Panc1 (cell line): ENCODE measurements around the gene XBP1. TPM values are rescaled to one million over a fixed set of nuclear protein-coding genes. Genes with fewer than 3 reads are reported as not detected.

Experiments
- ATAC-seq: fragments of 200-7000 bp; cut with Tn5 transposase; 2 replicates; pipeline ENCODE4 v1.9.1; 2020; ENCODE audit warnings: mild to moderate bottlenecking, moderate library complexity
- BruUV-seq: library from RNA; stranded (reverse); fragments of 400-500 nt; replicated peaks from 2 replicates; lab custom pipeline; 2021; lab: Mats Ljungman, UMichigan
- CTCF ChIA-PET: fragments of 300-600 bp; sonication (Branson Sonifier 250); formaldehyde crosslinking; loops from one replicate; lab custom pipeline; 2022; ENCODE audit warnings: antibody characterized with exemption; lab: Charles Lee
- POLR2A ChIA-PET: fragments of 300-600 bp; sonication (Branson Sonifier 250); formaldehyde crosslinking; loops from one replicate; lab custom pipeline; 2022; ENCODE audit warnings: antibody characterized with exemption; lab: Charles Lee
- DNase-seq: peaks from one replicate; pipeline ENCODE4 v3.0.0-alpha.2; 2010; ENCODE audit warnings: low read depth, low spot score
- H3K27ac ChIP-seq: 2 replicates; pipeline ENCODE4 v1.5.1; 2011; ENCODE audit warnings: mild to moderate bottlenecking, low read length, inconsistent platforms
- H3K27me3 ChIP-seq: fragments of 200-500 bp; sonication (Bioruptor generic); 2 replicates; pipeline ENCODE4 v1.6.0; 2014; ENCODE audit warnings: low read length, inconsistent platforms; ENCODE audit not compliant: control insufficient read depth, insufficient read depth
- H3K36me3 ChIP-seq: fragments of 200-500 bp; sonication (Bioruptor generic); 2 replicates; pipeline ENCODE4 v1.5.1; 2014; ENCODE audit warnings: inconsistent platforms, mild to moderate bottlenecking, low read length, moderate library complexity; ENCODE audit not compliant: control insufficient read depth, insufficient read depth
- H3K4me1 ChIP-seq: 2 replicates; pipeline ENCODE4 v1.5.1; 2011; ENCODE audit warnings: inconsistent platforms, mild to moderate bottlenecking, low read length, moderate library complexity; ENCODE audit not compliant: control insufficient read depth, insufficient read depth
- H3K4me3 ChIP-seq, 2 experiments: 2 replicates each; pipeline ENCODE4 v1.5.1; 2011 to 2012; ENCODE audit warnings: low read depth in 2 of 2, low read length in 2 of 2, mild to moderate bottlenecking in 2 of 2, inconsistent platforms in 1 of 2, moderate library complexity in 1 of 2
- H3K9me3 ChIP-seq: fragments of 200-500 bp; sonication (Bioruptor generic); 2 replicates; pipeline ENCODE4 v1.5.1; 2014; ENCODE audit warnings: low read depth, mild to moderate bottlenecking, inconsistent platforms, low read length, moderate library complexity; ENCODE audit not compliant: control insufficient read depth, insufficient read depth
- CTCF ChIP-seq: fragments of 450-650 bp; IDR thresholded peaks from 2 replicates; pipeline ENCODE4 v1.5.1; 2017; ENCODE audit warnings: mild to moderate bottlenecking
- POLR2AphosphoS5 ChIP-seq: IDR thresholded peaks from 2 replicates; pipeline ENCODE4 v1.6.1; 2012; ENCODE audit warnings: mild to moderate bottlenecking, low read depth, low read length, moderate library complexity
- SIN3A ChIP-seq: IDR thresholded peaks from 2 replicates; pipeline ENCODE4 v1.6.1; 2012; ENCODE audit warnings: low read depth, mild to moderate bottlenecking, low read length, moderate library complexity, borderline replicate concordance; ENCODE audit not compliant: insufficient read depth
- in situ Hi-C: cut with HindIII; loops from 2 replicates; pipeline ENCODE4 v1.10.0; 2016; ENCODE audit warnings: low sequenced_read_pairs, low pct_unique_long_range_greater_than_20kb
- intact Hi-C: fragments of 100-400 bp; cut with micrococcal nuclease; formaldehyde crosslinking; loops from one replicate; pipeline ENCODE4 v1.10.0; 2022; ENCODE audit not compliant: unreplicated experiment
- total RNA-seq: library from RNA; stranded (reverse); gene quantifications from one replicate; pipeline ENCODE4 v1.2.1, GENCODE V29; 2021; ENCODE audit not compliant: unreplicated experiment

The XBP1 gene
- total RNA-seq, 1 experiment from 2014 or later = 48.8 TPM

GRCh38 chr22:28802595-28803123 is 2.3 kb upstream of the XBP1 start:
- DNase-seq = no peak
- BruUV-seq = no TSS peak
- ChIA-PET POLR2A (interaction anchor here (0.6 to 0.7 kb wide), 3 partner anchors 21 to 78 kb away, joined by 3 to 10 read pairs (median 3); no protein-coding TSS in a partner anchor), CTCF (interaction anchor here (0.7 kb wide), 1 partner anchor 26 kb away, joined by 4 read pairs; no protein-coding TSS in a partner anchor)
- Histone ChIP-seq H3K36me3 (peaks cover 12% of the 10 kb centered on the region), H3K4me3 (peak overlapping the region in 1 of 2 experiments; percentile 77; a peak in 1 of 4 replicates), H3K27me3 (no peaks in the 10 kb centered on the region), H3K27ac (peak overlapping the region; percentile 93), H3K9me3 (no peaks in the 10 kb centered on the region), H3K4me1 (peaks cover 9% of the 10 kb centered on the region; the same call in 1 of the 2 replicates)
- ATAC-seq = no peak
- TF ChIP-seq CTCF = no peak
- in situ Hi-C loops (no loop called here), intact Hi-C loops (no loop called here)

GRCh38 chr22:28801845-28802594 is 1.7 kb upstream of the XBP1 start:
- TF ChIP-seq SIN3A = no peak
- intact Hi-C loops (no loop called here), in situ Hi-C loops (no loop called here)
- Histone ChIP-seq H3K4me1 (peaks cover 9% of the 10 kb centered on the region; the same call in 1 of the 2 replicates), H3K36me3 (peaks cover 14% of the 10 kb centered on the region), H3K27me3 (no peaks in the 10 kb centered on the region), H3K4me3 (peak overlapping the region; percentile 77 to 95), H3K9me3 (no peaks in the 10 kb centered on the region), H3K27ac (peak overlapping the region; percentile 93)
- DNase-seq (no peak), ATAC-seq (no peak)
- ChIA-PET POLR2A (interaction anchor here (0.6 to 0.7 kb wide), 2 partner anchors 20 to 77 kb away, joined by 3 to 10 read pairs; no protein-coding TSS in a partner anchor), CTCF (interaction anchor here (0.7 kb wide), 1 partner anchor 26 kb away, joined by 4 read pairs; no protein-coding TSS in a partner anchor)
- no TSS peak for BruUV-seq

- Histone ChIP-seq H3K9me3 (no peaks in the 10 kb centered on the region), H3K36me3 (peaks cover 26% of the 10 kb centered on the region), H3K4me1 (peaks cover 9% of the 10 kb centered on the region; the same call in 1 of the 2 replicates), H3K27ac (peak overlapping the region; percentile 96), H3K4me3 (peak overlapping the region; percentile 77 to 95), H3K27me3 (no peaks in the 10 kb centered on the region)
- ATAC-seq (peak; percentile 82), DNase-seq (no peak)
- intact Hi-C loops (no loop called here), in situ Hi-C loops (no loop called here)
- ChIA-PET POLR2A (interaction anchor here (1.1 kb wide), 1 partner anchor 19 kb away, joined by 5 read pairs; no protein-coding TSS in a partner anchor), CTCF (no interaction called here)
- BruUV-seq = TSS peak; percentile 68
- 0 out of 2 replicates have a peak, but pooled peaks have one; percentile 57 for TF ChIP-seq SIN3A
- no peak for TF ChIP-seq POLR2AphosphoS5
Measured at GRCh38 chr22:28799606-28800307, 612 bp downstream of the XBP1 start.
